HTERT RPE-1 (cell line): ENCODE results near the gene SLC24A1.

Source experiments
- in situ Hi-C: fragments of 300-500 bp; cut with MboI; formaldehyde crosslinking; loops from 4 replicates; pipeline ENCODE4 v1.14.3; 2020; ENCODE audit warnings: low sequenced_read_pairs

SLC24A1 gene

GRCh38 chr15:65618560-65619109 is 3.1 kb upstream of the SLC24A1 start:
- in situ Hi-C loops, result no loop called here

GRCh38 chr15:65619626-65620290 is 2.0 kb upstream of the SLC24A1 start:
- in situ Hi-C loops, result no loop called here

- in situ Hi-C loops, result no loop called here
These were observed 905 bp upstream of the SLC24A1 start for GRCh38 chr15:65620833-65621232.

- in situ Hi-C loops, result no loop called here
These were observed 1.4 kb downstream of the SLC24A1 start for GRCh38 chr15:65623103-65623502.

DNA sequence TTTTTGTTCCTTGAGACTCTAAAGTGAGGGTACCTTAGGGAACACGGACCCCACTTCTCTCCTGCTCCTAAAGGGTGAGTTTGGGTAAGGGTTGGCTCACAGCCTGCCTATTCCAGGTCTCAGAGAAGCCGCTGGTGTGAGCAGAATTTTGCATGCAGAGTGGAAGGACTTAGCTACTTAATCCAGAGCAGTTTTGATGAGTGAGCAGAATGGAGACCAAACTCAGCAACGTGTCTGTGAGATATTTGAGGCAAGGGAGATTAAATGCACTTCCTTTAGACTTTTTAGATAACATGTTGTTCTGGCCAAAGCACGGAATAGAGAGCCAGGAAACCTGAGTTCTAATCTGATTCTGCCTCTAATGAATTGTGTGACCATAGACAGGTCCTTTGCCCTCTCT is 5.1 kb downstream of the SLC24A1 start:
- in situ Hi-C loops, result no loop called here

- in situ Hi-C loops, result no loop called here
These were observed 7.8 kb downstream of the SLC24A1 start for GRCh38 chr15:65629548-65629947.

GRCh38 chr15:65630760-65631159 is 9.0 kb downstream of the SLC24A1 start:
- in situ Hi-C loops, result no loop called here

DNA sequence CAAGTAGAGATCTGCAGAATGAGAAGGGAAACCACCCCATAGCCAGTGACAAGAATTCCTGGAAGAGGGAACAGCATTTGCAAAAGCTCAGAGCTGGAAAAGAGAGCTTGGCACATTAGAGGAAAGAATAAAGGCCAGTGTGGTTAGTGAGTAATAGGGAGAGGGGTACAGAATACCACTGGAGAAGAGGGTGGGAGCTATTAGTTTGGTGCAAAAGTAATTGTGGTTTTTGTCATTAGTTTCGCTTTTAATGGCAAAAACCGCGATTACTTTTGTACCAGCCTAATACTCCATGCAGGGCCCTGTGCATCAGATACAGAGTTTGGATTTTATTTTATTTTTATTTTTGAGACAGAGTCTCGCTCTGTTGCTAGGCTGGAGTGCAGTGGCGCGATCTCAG is 9.8 kb downstream of the SLC24A1 start:
- in situ Hi-C loops, result no loop called here

DNA sequence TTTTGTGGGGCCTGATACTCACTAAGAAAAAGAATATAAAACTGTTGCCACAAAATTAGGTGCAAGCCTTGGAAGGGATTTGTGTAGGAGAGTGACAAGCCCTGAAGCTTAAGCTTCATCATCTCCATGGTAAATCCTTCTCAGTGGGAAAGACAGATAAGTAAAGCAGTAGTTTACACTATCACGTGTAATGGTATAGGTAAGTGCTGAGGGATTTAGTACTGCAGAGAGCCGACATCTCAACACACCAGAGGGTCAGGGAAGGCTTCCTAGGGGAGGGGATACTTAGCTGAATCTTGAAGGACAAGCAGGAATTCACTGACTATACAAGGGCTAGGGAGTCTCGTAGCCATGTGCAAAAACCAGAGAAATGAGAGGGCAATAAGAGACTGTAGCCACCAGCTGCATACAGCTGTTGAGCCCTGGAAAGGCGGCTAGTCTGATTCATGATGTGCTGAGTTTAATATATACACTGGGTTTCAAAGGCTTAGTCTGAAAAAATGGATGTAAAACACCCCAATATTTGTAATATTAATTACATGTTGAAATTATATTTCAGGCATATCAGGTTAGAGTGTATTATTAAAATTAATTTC is 11.1 kb downstream of the SLC24A1 start:
- in situ Hi-C loops, result no loop called here

GRCh38 chr15:65633752-65634151 is 12.0 kb downstream of the SLC24A1 start:
- in situ Hi-C loops, result no loop called here

DNA sequence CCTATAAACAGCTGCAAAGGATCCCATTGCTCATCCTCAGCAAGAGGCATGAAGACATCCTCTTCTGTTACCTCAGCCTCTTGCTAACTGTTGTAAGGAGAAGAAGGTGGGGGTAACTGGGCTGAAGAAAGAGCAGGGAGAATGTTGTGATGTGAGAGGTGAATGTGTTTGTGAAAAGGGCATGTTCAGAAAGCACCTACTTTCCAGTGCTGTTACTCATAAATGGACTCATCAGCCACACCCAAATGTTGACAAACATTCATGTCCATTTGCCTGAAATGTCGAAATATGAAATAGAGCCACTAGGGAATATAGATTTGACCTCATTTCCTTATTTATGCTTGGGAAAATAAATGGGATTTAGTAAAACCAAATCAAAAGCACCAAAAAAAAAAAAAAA is 12.6 kb downstream of the SLC24A1 start:
- in situ Hi-C loops, result no loop called here

DNA sequence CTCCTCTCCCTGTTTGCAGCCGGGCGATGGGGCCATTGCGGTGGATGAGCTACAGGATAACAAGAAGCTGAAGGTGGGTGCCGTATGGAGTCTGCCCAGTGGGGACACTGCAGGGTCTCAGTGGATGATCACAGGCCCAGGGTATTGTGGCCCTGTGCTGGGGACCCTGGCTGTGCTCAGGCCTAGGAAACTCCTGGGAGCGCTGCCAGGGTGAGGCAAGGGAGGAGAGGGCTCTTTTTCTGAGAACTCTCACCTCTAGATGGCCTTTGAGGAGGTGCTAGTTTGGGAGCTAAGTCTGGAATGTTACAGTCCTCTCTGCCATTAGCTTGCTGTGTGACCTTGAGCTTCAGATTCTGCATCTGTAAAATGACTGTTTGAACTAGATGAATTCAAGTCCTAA is 16.4 kb downstream of the SLC24A1 start:
- in situ Hi-C loops, result no loop called here

- in situ Hi-C loops, result no loop called here
These were observed 16.9 kb downstream of the SLC24A1 start for GRCh38 chr15:65638681-65639089.

- in situ Hi-C loops, result no loop called here
These were observed 17.8 kb downstream of the SLC24A1 start for GRCh38 chr15:65639509-65639908.

DNA sequence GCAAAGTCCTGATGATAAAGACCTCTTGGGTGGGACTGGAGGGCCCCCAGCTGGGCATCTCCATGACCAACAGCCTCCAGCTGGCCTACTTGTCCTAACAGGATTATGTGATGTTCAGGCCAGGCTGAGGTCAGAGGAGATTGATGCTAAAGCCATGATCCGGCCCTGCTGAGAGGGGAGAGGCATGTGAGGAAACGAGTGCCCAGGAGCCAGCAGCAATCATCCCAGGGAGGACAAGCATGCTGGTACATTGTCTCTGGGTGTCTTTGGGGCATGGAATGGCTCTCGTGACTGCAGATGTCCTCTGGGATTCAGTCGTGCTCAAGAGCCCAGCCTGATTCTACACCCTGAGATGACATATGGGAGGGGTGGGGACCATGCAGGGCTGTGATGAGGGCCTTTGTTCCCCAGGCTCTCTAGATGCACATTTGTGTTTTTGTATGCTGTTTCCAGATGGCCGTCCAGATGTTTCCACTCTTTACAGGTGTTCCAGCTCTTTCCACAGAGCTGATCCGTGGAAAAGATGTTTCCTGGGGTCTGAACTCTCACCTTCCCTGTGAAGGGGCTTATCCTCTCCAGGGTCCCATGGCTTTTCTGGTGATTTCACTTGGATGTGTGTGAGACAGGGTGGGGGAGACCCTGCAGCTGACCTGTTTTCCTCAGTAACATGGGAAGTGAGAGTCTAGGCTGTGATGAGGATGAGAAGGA is 20.2 kb downstream of the SLC24A1 start:
- in situ Hi-C loops, result no loop called here

DNA sequence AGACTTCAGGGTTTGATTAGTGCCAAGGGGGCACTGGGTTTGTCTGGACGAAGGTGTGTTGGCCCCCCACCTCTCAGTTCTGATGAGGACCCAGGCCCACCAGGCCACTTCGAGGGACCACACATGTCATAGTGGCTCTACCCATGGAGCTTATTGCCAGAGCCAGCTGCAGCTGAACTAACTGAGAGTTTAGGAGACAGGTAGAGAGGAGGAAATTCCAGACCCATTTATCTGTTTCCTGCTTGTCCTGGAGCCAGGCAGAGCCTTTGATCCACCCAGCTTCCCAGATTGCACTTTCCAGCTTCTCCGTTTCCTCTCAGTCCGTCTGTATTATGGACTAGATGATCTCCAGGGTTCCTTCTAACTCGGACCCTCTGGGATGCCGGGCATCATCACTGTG is 20.9 kb downstream of the SLC24A1 start:
- in situ Hi-C loops, result no loop called here

GRCh38 chr15:65644282-65644681 is 22.5 kb downstream of the SLC24A1 start:
- in situ Hi-C loops, result no loop called here

- in situ Hi-C loops, result no loop called here
These were observed 23.7 kb downstream of the SLC24A1 start for GRCh38 chr15:65645392-65645791.

DNA sequence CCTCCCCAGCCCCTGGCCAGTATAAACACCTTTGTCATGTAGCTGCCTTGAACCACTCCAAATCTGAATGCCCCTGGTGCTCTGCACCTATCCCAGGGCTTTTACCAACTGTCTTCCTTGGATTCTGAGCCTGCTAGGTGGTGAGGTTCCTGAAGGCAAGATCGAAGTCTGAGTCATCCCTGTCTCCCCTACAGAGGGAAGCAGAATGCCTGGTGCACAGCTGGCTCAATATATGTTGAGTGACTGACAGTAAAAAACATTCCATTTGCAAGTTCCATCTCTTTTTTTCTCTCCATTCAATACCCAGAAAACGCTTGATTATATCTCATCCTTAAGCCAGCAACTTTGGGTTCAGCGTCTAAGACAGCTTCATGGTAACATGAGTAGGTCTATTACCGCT is 24.7 kb downstream of the SLC24A1 start:
- in situ Hi-C loops, result no loop called here

- in situ Hi-C loops, result no loop called here
These were observed 28.7 kb downstream of the SLC24A1 start for GRCh38 chr15:65650312-65651041.

DNA sequence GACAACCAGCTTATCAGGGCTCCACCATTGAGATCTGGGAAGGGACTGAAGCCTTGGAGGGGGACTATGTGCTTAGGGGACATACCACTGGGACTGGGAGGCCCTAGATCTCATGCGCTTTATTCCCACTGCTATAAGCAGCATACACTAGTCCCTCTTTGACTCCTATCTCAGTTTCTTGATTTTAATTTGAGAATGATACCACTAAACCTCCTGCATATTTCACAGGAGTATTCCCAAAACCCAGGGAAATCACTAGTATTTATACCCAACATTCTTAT is 29.2 kb downstream of the SLC24A1 start:
- in situ Hi-C loops, result no loop called here
